OCI-LY7 (cell line): ENCODE results near the gene PAK5. TPM values are rescaled to one million over a fixed set of nuclear protein-coding genes. Genes with fewer than 3 reads are reported as not detected.

Source experiments
- BruUV-seq: library from RNA; stranded (reverse); fragments of 400-500 nt; replicated peaks from 2 replicates; lab custom pipeline; 2021; lab: Mats Ljungman, UMichigan
- CTCF ChIA-PET: fragments of 300-600 bp; sonication (Branson Sonifier 250); formaldehyde crosslinking; loops from one replicate; lab custom pipeline; 2022; ENCODE audit warnings: antibody characterized with exemption; ENCODE audit not compliant: unreplicated experiment; lab: Charles Lee
- POLR2A ChIA-PET: fragments of 300-600 bp; sonication (Branson Sonifier 250); formaldehyde crosslinking; loops from one replicate; lab custom pipeline; 2022; ENCODE audit warnings: antibody characterized with exemption; lab: Charles Lee
- DNase-seq: peaks from one replicate; pipeline ENCODE4 v3.0.0-alpha.2; 2015; ENCODE audit warnings: low spot score
- H2AFZ ChIP-seq: fragments of 200-600 bp; sonication (generic), shearing (Covaris generic); 2 replicates; pipeline ENCODE4 v1.6.1; 2014; ENCODE audit warnings: mild to moderate bottlenecking, antibody characterized with exemption, low read length, moderate library complexity
- H3K27ac ChIP-seq: fragments of 200-600 bp; sonication (generic); 2 replicates; pipeline ENCODE4 v1.5.1; 2014; ENCODE audit warnings: mixed run types, low read depth, mild to moderate bottlenecking, moderate library complexity, low read length, inconsistent platforms; ENCODE audit not compliant: poor library complexity, severe bottlenecking
- H3K36me3 ChIP-seq: fragments of 200-600 bp; sonication (generic); 2 replicates; pipeline ENCODE4 v1.6.1; 2014; ENCODE audit warnings: mild to moderate bottlenecking, antibody characterized with exemption, low read length, moderate library complexity, mixed read lengths; ENCODE audit not compliant: insufficient read depth
- H3K4me1 ChIP-seq: fragments of 200-600 bp; sonication (generic); 2 replicates; pipeline ENCODE4 v1.5.1; 2014; ENCODE audit warnings: mild to moderate bottlenecking, low read length; ENCODE audit not compliant: insufficient read depth, poor library complexity, severe bottlenecking
- H3K4me2 ChIP-seq: fragments of 200-600 bp; sonication (generic); 2 replicates; pipeline ENCODE4 v1.6.1; 2014; ENCODE audit warnings: mild to moderate bottlenecking, low read length
- H3K4me3 ChIP-seq: fragments of 200-600 bp; sonication (generic); 2 replicates; pipeline ENCODE4 v1.5.1; 2014; ENCODE audit warnings: mild to moderate bottlenecking, low read depth, low read length; ENCODE audit not compliant: poor library complexity, severe bottlenecking
- H3K79me2 ChIP-seq: fragments of 200-600 bp; sonication (generic); 2 replicates; pipeline ENCODE4 v1.6.1; 2016; ENCODE audit warnings: low read depth, mild to moderate bottlenecking, low read length, moderate library complexity, mixed read lengths; ENCODE audit not compliant: insufficient read depth
- H3K9me2 ChIP-seq: fragments of 200-600 bp; sonication (generic); 2 replicates; pipeline ENCODE4 v1.6.1; 2016; ENCODE audit warnings: mild to moderate bottlenecking, low read length, mixed read lengths; ENCODE audit not compliant: insufficient read depth
- H3K9me3 ChIP-seq: fragments of 200-600 bp; sonication (generic); 2 replicates; pipeline ENCODE4 v1.6.1; 2014; ENCODE audit warnings: mild to moderate bottlenecking, mixed run types, low read length, mixed read lengths
- H4K20me1 ChIP-seq: fragments of 200-600 bp; sonication (generic); 2 replicates; pipeline ENCODE4 v1.6.1; 2014; ENCODE audit warnings: mild to moderate bottlenecking, antibody characterized with exemption, low read length, moderate library complexity, mixed read lengths; ENCODE audit not compliant: insufficient read depth
- EZH2phosphoT487 ChIP-seq: fragments of 200-600 bp; sonication (generic); IDR thresholded peaks from 2 replicates; pipeline ENCODE4 v1.6.1; 2018; ENCODE audit warnings: low read depth, borderline replicate concordance, mild to moderate bottlenecking, mixed run types, antibody characterized with exemption, low read length, moderate library complexity, mixed read lengths
- intact Hi-C: fragments of 100-400 bp; cut with micrococcal nuclease; formaldehyde crosslinking; loops from one replicate; pipeline ENCODE4 v1.10.0; 2022; ENCODE audit not compliant: unreplicated experiment
- total RNA-seq, 2 experiments: library from RNA; depleted of rRNA in 1 of 2; stranded (reverse); fragments of >200 nt in 1 of 2; shearing (Covaris generic) in 1 of 2; gene quantifications; 2 replicates each; pipeline ENCODE4 v1.2.3, GENCODE V29; 2014 to 2022
- TF ChIP-seq, protein P1 (sequence below): fragments of 200-600 bp; sonication (generic); conservative IDR thresholded peaks from 2 replicates; pipeline ENCODE4 v1.5.1; 2014; ENCODE audit warnings: mild to moderate bottlenecking, antibody characterized with exemption, low read length, moderate library complexity, mixed read lengths

PAK5 gene
- total RNA-seq, 2 experiments from 2014 or later, result not detected

DNA sequence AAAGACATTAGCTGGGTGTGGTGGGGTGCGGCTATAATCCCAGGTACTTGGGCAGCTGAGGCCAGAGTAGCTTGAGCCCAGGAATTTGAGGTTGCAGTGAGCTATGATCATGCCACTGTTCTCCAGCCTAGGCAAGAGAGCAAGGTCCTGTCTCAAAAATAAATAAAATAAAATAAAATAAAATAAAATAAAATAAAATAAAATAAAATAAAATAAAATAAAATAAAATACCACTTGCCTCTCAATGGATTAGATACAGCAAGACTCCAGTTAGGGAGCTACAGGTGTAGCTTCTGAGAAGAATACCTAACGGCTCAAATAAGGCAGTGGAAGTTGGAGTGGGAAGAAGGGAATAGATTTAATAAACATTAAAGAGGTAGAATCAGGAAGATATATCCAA is 13.7 kb upstream of the PAK5 start:
- intact Hi-C loops, result no loop called here

GRCh38 chr20:9839626-9840025 is 750 bp upstream of the PAK5 start:
- ChIA-PET POLR2A (no interaction called here), CTCF (no interaction called here)
- Histone ChIP-seq H3K36me3 (no peaks in the 10 kb centered on the region), H3K79me2 (no peaks in the 10 kb centered on the region), H3K27ac (no peak overlapping the region), H3K4me2 (no peak overlapping the region), H4K20me1 (no peaks in the 10 kb centered on the region), H3K9me2 (no peaks in the 10 kb centered on the region), H3K4me3 (no peak overlapping the region), H3K9me3 (no peaks in the 10 kb centered on the region), H3K4me1 (no peaks in the 10 kb centered on the region), H2AFZ (no peak overlapping the region)
- no peak for DNase-seq
- no TSS peak for BruUV-seq
- TF ChIP-seq, protein P1, sequence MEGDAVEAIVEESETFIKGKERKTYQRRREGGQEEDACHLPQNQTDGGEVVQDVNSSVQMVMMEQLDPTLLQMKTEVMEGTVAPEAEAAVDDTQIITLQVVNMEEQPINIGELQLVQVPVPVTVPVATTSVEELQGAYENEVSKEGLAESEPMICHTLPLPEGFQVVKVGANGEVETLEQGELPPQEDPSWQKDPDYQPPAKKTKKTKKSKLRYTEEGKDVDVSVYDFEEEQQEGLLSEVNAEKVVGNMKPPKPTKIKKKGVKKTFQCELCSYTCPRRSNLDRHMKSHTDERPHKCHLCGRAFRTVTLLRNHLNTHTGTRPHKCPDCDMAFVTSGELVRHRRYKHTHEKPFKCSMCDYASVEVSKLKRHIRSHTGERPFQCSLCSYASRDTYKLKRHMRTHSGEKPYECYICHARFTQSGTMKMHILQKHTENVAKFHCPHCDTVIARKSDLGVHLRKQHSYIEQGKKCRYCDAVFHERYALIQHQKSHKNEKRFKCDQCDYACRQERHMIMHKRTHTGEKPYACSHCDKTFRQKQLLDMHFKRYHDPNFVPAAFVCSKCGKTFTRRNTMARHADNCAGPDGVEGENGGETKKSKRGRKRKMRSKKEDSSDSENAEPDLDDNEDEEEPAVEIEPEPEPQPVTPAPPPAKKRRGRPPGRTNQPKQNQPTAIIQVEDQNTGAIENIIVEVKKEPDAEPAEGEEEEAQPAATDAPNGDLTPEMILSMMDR, result no peak
- TF ChIP-seq EZH2phosphoT487, result no peak
- intact Hi-C loops, result no loop called here

More for the DNA sequence above, 13.7 kb upstream of the PAK5 start:
- Histone ChIP-seq H3K36me3 (no peaks in the 10 kb centered on the region), H3K9me3 (no peaks in the 10 kb centered on the region), H3K79me2 (no peaks in the 10 kb centered on the region), H3K4me2 (no peak overlapping the region), H3K4me1 (no peaks in the 10 kb centered on the region), H3K4me3 (no peak overlapping the region), H2AFZ (no peak overlapping the region), H3K27ac (no peak overlapping the region), H4K20me1 (no peaks in the 10 kb centered on the region), H3K9me2 (no peaks in the 10 kb centered on the region)
- ChIA-PET POLR2A (no interaction called here), CTCF (no interaction called here)
- no peak for TF ChIP-seq EZH2phosphoT487
- TF ChIP-seq, protein P1, result no peak
- BruUV-seq, result no TSS peak
- no peak for DNase-seq

DNA sequence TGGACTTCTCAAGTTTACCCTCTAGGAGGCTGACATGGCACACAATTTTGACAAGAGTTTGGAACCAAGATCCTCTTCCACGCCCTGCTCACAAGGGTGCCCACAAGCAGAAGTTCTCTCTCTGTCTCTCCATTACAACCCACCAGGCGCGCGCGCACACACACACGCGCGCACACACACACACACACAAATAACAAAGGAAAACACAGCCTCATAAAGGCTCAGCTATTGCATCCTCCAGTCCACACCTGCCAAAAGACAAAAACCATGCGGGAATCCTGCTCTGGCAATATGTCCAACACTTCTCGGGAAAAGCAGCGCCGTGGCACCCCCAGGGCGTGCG is 870 bp downstream of the PAK5 start:
- no peak overlapping the region for H2AFZ ChIP-seq
- no peak overlapping the region for H3K4me3 ChIP-seq
- no peaks in the 10 kb centered on the region for H3K9me3 ChIP-seq
- intact Hi-C loops, result no loop called here
- H3K36me3 ChIP-seq, result no peaks in the 10 kb centered on the region
- H3K79me2 ChIP-seq, result no peaks in the 10 kb centered on the region
- ChIA-PET CTCF (no interaction called here), POLR2A (no interaction called here)
- no peaks in the 10 kb centered on the region for H3K4me1 ChIP-seq
- no peak overlapping the region for H3K27ac ChIP-seq
- H3K9me2 ChIP-seq, result no peaks in the 10 kb centered on the region
- BruUV-seq, result no TSS peak
- H3K4me2 ChIP-seq, result no peak overlapping the region
- no peak for TF ChIP-seq EZH2phosphoT487
- TF ChIP-seq, protein P1, result no peak
- H4K20me1 ChIP-seq, result no peaks in the 10 kb centered on the region
- no peak for DNase-seq
